GM10847 (cell line): ENCODE data around the gene VPS13A.

ENCODE experiments used
- POLR2A ChIP-seq: IDR thresholded peaks from 2 replicates; pipeline ENCODE4 v1.6.1; 2011; ENCODE audit not compliant: insufficient read length; ENCODE audit errors: extremely low read depth

VPS13A gene

GRCh38 chr9:77426712-77427111 lies 249.4 kb downstream of the VPS13A start:
- no peak for TF ChIP-seq POLR2A

GRCh38 chr9:77427256-77427927 lies 250.1 kb downstream of the VPS13A start:
- no peak for TF ChIP-seq POLR2A

- TF ChIP-seq POLR2A = no peak
Measured at GRCh38 chr9:77429928-77430327, 252.6 kb downstream of the VPS13A start.

- no peak for TF ChIP-seq POLR2A
Measured at GRCh38 chr9:77432053-77432452, 254.7 kb downstream of the VPS13A start.

GRCh38 chr9:77433675-77434445 lies 256.5 kb downstream of the VPS13A start:
- no peak for TF ChIP-seq POLR2A

GRCh38 chr9:77435277-77435676 lies 257.9 kb downstream of the VPS13A start:
- TF ChIP-seq POLR2A = no peak

GRCh38 chr9:77435688-77436087 lies 258.4 kb downstream of the VPS13A start:
- TF ChIP-seq POLR2A = no peak

- no peak for TF ChIP-seq POLR2A
Measured at GRCh38 chr9:77438653-77439052, 261.3 kb downstream of the VPS13A start.

GRCh38 chr9:77440057-77440456 lies 262.7 kb downstream of the VPS13A start:
- TF ChIP-seq POLR2A = no peak

GRCh38 chr9:77442436-77442835 lies 265.1 kb downstream of the VPS13A start:
- TF ChIP-seq POLR2A = no peak

- no peak for TF ChIP-seq POLR2A
Measured at GRCh38 chr9:77447646-77448045, 270.3 kb downstream of the VPS13A start.

GRCh38 chr9:77449240-77450084 lies 272.1 kb downstream of the VPS13A start:
- TF ChIP-seq POLR2A = no peak

- no peak for TF ChIP-seq POLR2A
Measured at GRCh38 chr9:77450085-77450475, 272.7 kb downstream of the VPS13A start.

- TF ChIP-seq POLR2A = no peak
Measured at GRCh38 chr9:77451507-77451906, 274.2 kb downstream of the VPS13A start.

GRCh38 chr9:77453825-77454647 lies 276.7 kb downstream of the VPS13A start:
- TF ChIP-seq POLR2A = no peak
